Endothelial cell of umbilical vein (primary cell): ENCODE results near the gene FLT1.

Experiments
- CTCF ChIP-seq, 2 donors: IDR thresholded peaks; 1 replicate in 1 of 2; 2 replicates in 1 of 2; pipeline ENCODE4 v1.5.1; 2011; ENCODE audit warnings: low read length in 2 of 2, mild to moderate bottlenecking in 2 of 2, moderate library complexity in 2 of 2, control low read depth in 1 of 2, inconsistent platforms in 1 of 2, low read depth in 1 of 2; ENCODE audit not compliant: insufficient read depth in 1 of 2; ENCODE audit errors: extremely low read depth in 1 of 2
- EZH2 ChIP-seq: IDR thresholded peaks from 2 replicates; pipeline ENCODE4 v1.6.1; 2012; ENCODE audit warnings: borderline replicate concordance, low read depth, mild to moderate bottlenecking, moderate library complexity, low read length, inconsistent platforms; ENCODE audit not compliant: severe bottlenecking
- FOS ChIP-seq: IDR thresholded peaks from 2 replicates; pipeline ENCODE4 v1.6.1; 2011; ENCODE audit warnings: mild to moderate bottlenecking, low read length, moderate library complexity, borderline replicate concordance; ENCODE audit not compliant: insufficient read depth
- JUN ChIP-seq: IDR thresholded peaks from 2 replicates; pipeline ENCODE4 v1.6.1; 2011; ENCODE audit warnings: borderline replicate concordance, low read depth; ENCODE audit not compliant: insufficient read length, insufficient read depth
- MAX ChIP-seq: IDR thresholded peaks from 2 replicates; pipeline ENCODE4 v1.6.1; 2011; ENCODE audit not compliant: insufficient read depth, insufficient read length
- MYC ChIP-seq: IDR thresholded peaks from one replicate; pipeline ENCODE4 v1.6.1; 2011; ENCODE audit warnings: mild to moderate bottlenecking, low read depth, low read length
- POLR2A ChIP-seq: IDR thresholded peaks from 2 replicates; pipeline ENCODE4 v1.6.1; 2012; ENCODE audit warnings: low read depth, mild to moderate bottlenecking, control low read depth, low read length
- POLR2AphosphoS5 ChIP-seq: IDR thresholded peaks from 2 replicates; pipeline ENCODE4 v1.6.1; 2012; ENCODE audit warnings: low read depth, mild to moderate bottlenecking, control low read depth, low read length, moderate library complexity; ENCODE audit not compliant: insufficient read depth

- TF ChIP-seq POLR2AphosphoS5 (no peak), POLR2A (no peak), CTCF (IDR thresholded peaks at IDR 0.05; ENCODE audit: extremely low read depth in 1 of 2, insufficient read depth in 1 of 2, low read depth in 1 of 2, low read length in 2 of 2) (no peak), JUN (no peak), EZH2 (no peak), FOS (no peak), MAX (no peak), MYC (no peak)
These were observed 60.0 kb downstream of the FLT1 start for GRCh38 chr13:28434926-28435325.
